ENCODE measurements around the gene CABCOCO1.

Gene CABCOCO1

DNA sequence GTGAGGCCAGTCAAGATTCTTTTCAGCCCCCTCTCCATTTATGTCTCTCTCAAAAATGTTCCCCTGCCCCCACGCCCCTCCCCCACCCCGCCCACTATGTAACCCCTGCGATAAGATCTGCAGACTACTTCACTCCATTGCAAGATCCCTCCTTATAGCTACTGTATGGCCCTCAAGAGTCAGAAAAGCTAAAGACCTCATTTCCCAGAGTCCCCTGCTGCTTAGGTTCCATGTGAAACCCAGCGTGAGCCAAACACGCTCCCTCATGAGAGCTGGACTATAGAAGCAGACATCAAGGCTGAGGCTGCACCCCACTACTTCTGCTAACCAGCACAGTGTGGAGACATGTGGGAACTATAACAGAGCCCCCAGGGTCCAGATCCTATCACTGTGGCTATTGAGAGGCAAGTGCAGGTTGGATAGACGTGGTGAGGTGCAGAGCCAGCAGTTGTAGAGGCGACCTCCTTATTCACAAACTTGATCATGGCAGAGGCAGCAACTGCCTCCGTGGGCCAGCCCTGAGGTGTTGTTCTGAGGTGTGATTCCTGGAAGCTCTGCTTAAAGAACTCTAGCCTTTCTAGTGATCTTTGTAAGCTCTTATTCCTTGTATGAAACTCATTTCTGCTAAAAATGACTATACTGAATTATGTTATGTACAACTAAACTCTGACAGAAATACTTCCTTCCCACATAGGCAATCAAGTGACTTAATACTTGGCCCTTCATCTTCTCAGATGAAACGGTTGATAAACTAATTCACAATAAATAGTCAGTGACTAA lies 121.8 kb downstream of the CABCOCO1 start:
- DNase-seq (ENCODE audit: low spot score) = no peak
- no peak for TF ChIP-seq CTCF (IDR thresholded peaks at IDR 0.05; ENCODE audit: extremely low read depth, insufficient read depth, missing control alignments)
- in situ Hi-C loops (cut with MboI; ENCODE audit: low pct_unique_long_range_greater_than_20kb, low sequenced_read_pairs, unreplicated experiment) = no loop called here

DNA sequence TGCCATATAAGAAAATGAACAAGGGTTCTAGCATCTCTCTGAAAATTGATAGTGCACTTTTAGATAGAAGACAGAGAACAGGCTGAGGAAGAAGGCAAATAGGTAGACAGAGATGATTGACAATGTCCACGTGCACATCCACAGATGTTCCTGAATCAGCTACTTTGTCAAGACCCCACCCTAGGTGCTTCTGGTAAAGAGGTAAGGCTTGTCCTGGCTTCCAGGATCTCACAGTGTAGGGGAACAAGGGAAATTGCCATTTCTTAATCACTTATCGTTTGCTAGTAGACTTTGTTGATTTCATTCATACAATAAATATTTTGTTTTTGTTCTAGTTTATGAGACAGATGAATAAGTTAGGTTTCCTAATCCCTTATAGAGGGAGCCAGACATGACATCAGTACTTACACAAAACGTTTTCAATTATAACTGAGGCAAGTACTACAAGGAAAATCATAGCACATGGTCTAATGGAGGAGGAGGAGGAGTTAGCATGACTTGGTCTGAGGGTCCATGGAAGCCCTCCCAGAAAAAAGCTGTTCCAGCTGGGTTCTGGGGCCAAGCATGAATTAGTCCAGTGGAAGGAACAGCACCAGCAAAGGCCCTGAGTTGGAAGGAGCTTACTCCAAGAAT lies 122.9 kb downstream of the CABCOCO1 start:
- DNase-seq (ENCODE audit: low spot score) = no peak
- TF ChIP-seq CTCF (IDR thresholded peaks at IDR 0.05; ENCODE audit: extremely low read depth, insufficient read depth, missing control alignments) = no peak
- in situ Hi-C loops (cut with MboI; ENCODE audit: low pct_unique_long_range_greater_than_20kb, low sequenced_read_pairs, unreplicated experiment) = no loop called here

DNA sequence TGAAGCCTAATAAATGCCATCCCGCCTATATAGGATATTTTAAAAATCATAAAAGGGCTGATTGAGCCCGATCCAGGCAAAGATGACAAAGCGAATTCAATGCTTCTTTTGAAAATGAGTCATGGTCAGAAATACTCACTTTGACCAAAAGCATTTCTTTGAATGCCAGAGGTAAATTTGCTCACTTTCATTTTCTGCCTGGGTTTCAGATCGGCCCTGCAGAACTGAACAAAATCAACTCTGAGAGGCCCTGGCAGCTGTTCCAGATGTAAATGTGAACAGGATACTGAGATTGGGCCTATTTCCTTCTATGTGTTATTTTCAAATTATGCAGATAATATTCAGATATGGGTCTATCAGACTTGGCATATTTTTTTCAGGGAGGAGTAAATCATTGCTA lies 124.0 kb downstream of the CABCOCO1 start:
- peak; percentile 49 for DNase-seq (ENCODE audit: low spot score)
- no peak for TF ChIP-seq CTCF (IDR thresholded peaks at IDR 0.05; ENCODE audit: extremely low read depth, insufficient read depth, missing control alignments)
- in situ Hi-C loops (cut with MboI; ENCODE audit: low pct_unique_long_range_greater_than_20kb, low sequenced_read_pairs, unreplicated experiment) = no loop called here

- DNase-seq (ENCODE audit: low spot score) = no peak
- TF ChIP-seq CTCF (IDR thresholded peaks at IDR 0.05; ENCODE audit: extremely low read depth, insufficient read depth, missing control alignments) = no peak
- in situ Hi-C loops (cut with MboI; ENCODE audit: low pct_unique_long_range_greater_than_20kb, low sequenced_read_pairs, unreplicated experiment) = no loop called here
Measured at GRCh38 chr10:61787170-61787569, 124.4 kb downstream of the CABCOCO1 start.

- in situ Hi-C loops (cut with MboI; ENCODE audit: low pct_unique_long_range_greater_than_20kb, low sequenced_read_pairs, unreplicated experiment) = no loop called here
- DNase-seq (ENCODE audit: low spot score) = no peak
- no peak for TF ChIP-seq CTCF (IDR thresholded peaks at IDR 0.05; ENCODE audit: extremely low read depth, insufficient read depth, missing control alignments)
Measured at GRCh38 chr10:61789031-61789430, 126.3 kb downstream of the CABCOCO1 start.

GRCh38 chr10:61791216-61791615 lies 128.5 kb downstream of the CABCOCO1 start:
- no peak for DNase-seq (ENCODE audit: low spot score)
- in situ Hi-C loops (cut with MboI; ENCODE audit: low pct_unique_long_range_greater_than_20kb, low sequenced_read_pairs, unreplicated experiment) = no loop called here

More at GRCh38 chr10:61791216-61791615, 128.5 kb downstream of the CABCOCO1 start:
- no peak for TF ChIP-seq CTCF (IDR thresholded peaks at IDR 0.05; ENCODE audit: extremely low read depth, insufficient read depth, missing control alignments)

All from GM13977 (cell line).